GM12892 (cell line): ENCODE results near the gene BLNK.
A peak's percentile ranks its signal among the peaks of the same experiment; 100 is the strongest.

ENCODE experiments used
- DNase-seq: peaks from one replicate; pipeline ENCODE4 v3.0.0; 2011; ENCODE audit not compliant: insufficient read length
- FAIRE-seq: peaks from 2 replicates; lab custom pipeline; 2011; peaks lifted over from hg19 to GRCh38; lab: Jason Lieb, UNC
- POLR2A ChIP-seq: IDR thresholded peaks from 2 replicates; pipeline ENCODE4 v1.6.1; 2011; ENCODE audit warnings: low read depth, low read length, control low read depth
- POLR2AphosphoS5 ChIP-seq: IDR thresholded peaks from 2 replicates; pipeline ENCODE4 v1.6.1; 2011; ENCODE audit warnings: low read depth, low read length, control low read depth
- TAF1 ChIP-seq: IDR thresholded peaks from 2 replicates; pipeline ENCODE4 v1.6.1; 2011; ENCODE audit warnings: low read depth, mild to moderate bottlenecking, control low read depth, low read length, borderline replicate concordance

Gene BLNK

GRCh38 chr10:96301616-96302015 lies 30.2 kb upstream of the BLNK start:
- no peak for TF ChIP-seq POLR2A
- TF ChIP-seq POLR2AphosphoS5, result no peak
- TF ChIP-seq TAF1, result no peak
- no peak for FAIRE-seq
- DNase-seq, result no peak

GRCh38 chr10:96299383-96299782 lies 28.0 kb upstream of the BLNK start:
- FAIRE-seq, result no peak
- TF ChIP-seq POLR2A (no peak), TAF1 (no peak), POLR2AphosphoS5 (no peak)
- no peak for DNase-seq

- DNase-seq (no peak), FAIRE-seq (peak; percentile 66)
- TF ChIP-seq TAF1, result no peak
- TF ChIP-seq POLR2A, result no peak
- no peak for TF ChIP-seq POLR2AphosphoS5
These were observed 27.0 kb upstream of the BLNK start for GRCh38 chr10:96298362-96298761.

- FAIRE-seq, result no peak
- TF ChIP-seq TAF1, result no peak
- TF ChIP-seq POLR2AphosphoS5, result no peak
- TF ChIP-seq POLR2A, result no peak
These were observed 26.1 kb upstream of the BLNK start for GRCh38 chr10:96297486-96297885.

GRCh38 chr10:96295475-96295874 lies 24.1 kb upstream of the BLNK start:
- DNase-seq (no peak), FAIRE-seq (peak; percentile 70)
- no peak for TF ChIP-seq POLR2A
- no peak for TF ChIP-seq TAF1
- no peak for TF ChIP-seq POLR2AphosphoS5

More at GRCh38 chr10:96297486-96297885, 26.1 kb upstream of the BLNK start:
- no peak for DNase-seq

- peak; percentile 97 for FAIRE-seq
- DNase-seq, result no peak
- no peak for TF ChIP-seq POLR2A
These were observed 21.9 kb upstream of the BLNK start for GRCh38 chr10:96292971-96293920.

- TF ChIP-seq TAF1 (no peak), POLR2A (peak; percentile 38; the same call in 1 of the 2 replicates)
- DNase-seq (no peak), FAIRE-seq (peak; percentile 96)
These were observed 19.2 kb upstream of the BLNK start for GRCh38 chr10:96290368-96291133.

- TF ChIP-seq POLR2A, result no peak
- no peak for TF ChIP-seq TAF1
- peak; percentile 79 for FAIRE-seq
These were observed 18.0 kb upstream of the BLNK start for GRCh38 chr10:96289218-96289910.

GRCh38 chr10:96288151-96288621 lies 16.8 kb upstream of the BLNK start:
- FAIRE-seq (peak; percentile 98), DNase-seq (no peak)
- TF ChIP-seq POLR2A (no peak; the same call in 1 of the 2 replicates), TAF1 (no peak), POLR2AphosphoS5 (no peak)

More at GRCh38 chr10:96289218-96289910, 18.0 kb upstream of the BLNK start:
- no peak for DNase-seq

- DNase-seq (no peak), FAIRE-seq (no peak)
- TF ChIP-seq POLR2AphosphoS5 (no peak), TAF1 (no peak), POLR2A (peak; percentile 53; the same call in 1 of the 2 replicates)
These were observed 16.2 kb upstream of the BLNK start for GRCh38 chr10:96287392-96288105.

- DNase-seq, result no peak
- no peak for TF ChIP-seq POLR2AphosphoS5
- TF ChIP-seq POLR2A, result no peak
- TF ChIP-seq TAF1, result no peak
- peak; percentile 85 for FAIRE-seq
These were observed 14.0 kb upstream of the BLNK start for GRCh38 chr10:96285331-96285752.
